GM12873 (cell line): Measurements from ENCODE around the gene P2RY11.

Experiments used
- CTCF ChIP-seq: IDR thresholded peaks from 2 replicates; pipeline ENCODE4 v1.5.1; 2012; ENCODE audit warnings: low read depth, mild to moderate bottlenecking, moderate library complexity, low read length, control low read depth; ENCODE audit not compliant: insufficient read depth; ENCODE audit errors: missing control alignments

Gene P2RY11

GRCh38 chr19:10087296-10088061, 24.0 kb upstream of the P2RY11 start:
- TF ChIP-seq CTCF = no peak

GRCh38 chr19:10088949-10089554, 22.4 kb upstream of the P2RY11 start:
- TF ChIP-seq CTCF = no peak

- TF ChIP-seq CTCF = no peak
These were observed 21.6 kb upstream of the P2RY11 start for GRCh38 chr19:10089801-10090375.

- TF ChIP-seq CTCF = no peak
These were observed 20.2 kb upstream of the P2RY11 start for GRCh38 chr19:10091370-10091687.

GRCh38 chr19:10091895-10092641, 19.4 kb upstream of the P2RY11 start:
- TF ChIP-seq CTCF = no peak

GRCh38 chr19:10092648-10093294, 18.7 kb upstream of the P2RY11 start:
- no peak for TF ChIP-seq CTCF
